Measurements from ENCODE around the gene OR6Q1.
"Not testable (repeated sequence)": the region's sequence is repeated elsewhere in the genome, so short reads cannot be mapped to it uniquely, and the experiment has no call there.

Gene OR6Q1, protein sequence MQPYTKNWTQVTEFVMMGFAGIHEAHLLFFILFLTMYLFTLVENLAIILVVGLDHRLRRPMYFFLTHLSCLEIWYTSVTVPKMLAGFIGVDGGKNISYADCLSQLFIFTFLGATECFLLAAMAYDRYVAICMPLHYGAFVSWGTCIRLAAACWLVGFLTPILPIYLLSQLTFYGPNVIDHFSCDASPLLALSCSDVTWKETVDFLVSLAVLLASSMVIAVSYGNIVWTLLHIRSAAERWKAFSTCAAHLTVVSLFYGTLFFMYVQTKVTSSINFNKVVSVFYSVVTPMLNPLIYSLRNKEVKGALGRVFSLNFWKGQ

DNA sequence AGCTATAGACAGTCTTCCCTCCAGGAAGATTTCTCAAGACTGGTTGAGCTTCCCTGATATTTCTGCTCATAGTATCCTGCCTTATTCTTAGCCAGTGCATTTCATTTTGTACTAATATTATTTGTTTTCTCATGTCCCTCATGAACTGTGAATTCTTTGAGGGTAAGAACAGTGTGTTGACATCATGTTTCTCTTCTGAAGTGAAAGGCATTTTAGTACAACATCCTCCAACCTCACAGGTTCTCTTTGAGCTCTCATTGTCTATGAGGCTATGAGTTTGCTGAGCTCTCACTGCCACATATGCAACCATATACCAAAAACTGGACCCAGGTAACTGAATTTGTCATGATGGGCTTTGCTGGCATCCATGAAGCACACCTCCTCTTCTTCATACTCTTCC is at the start of gene OR6Q1:
OR6Q1 (plus strand) TSS at position 301 of the 400 bp plus-strand sequence; CDS start at position 301, 0 bp downstream.
- H3K4me3 Mint-ChIP-seq = no peak within 1 kb of the TSS
- H3K36me3 Mint-ChIP-seq (ENCODE audit: low read depth) = no peaks in the 10 kb centered on the region
- H3K27me3 Mint-ChIP-seq (ENCODE audit: low read depth) = no peaks in the 10 kb centered on the region
- no peaks in the 10 kb centered on the region for H3K4me1 Mint-ChIP-seq (ENCODE audit: low read depth)
- H3K9me3 Mint-ChIP-seq = peaks cover 6% of the 10 kb centered on the region
- no peak within 1 kb of the TSS for H3K27ac Mint-ChIP-seq

DNA sequence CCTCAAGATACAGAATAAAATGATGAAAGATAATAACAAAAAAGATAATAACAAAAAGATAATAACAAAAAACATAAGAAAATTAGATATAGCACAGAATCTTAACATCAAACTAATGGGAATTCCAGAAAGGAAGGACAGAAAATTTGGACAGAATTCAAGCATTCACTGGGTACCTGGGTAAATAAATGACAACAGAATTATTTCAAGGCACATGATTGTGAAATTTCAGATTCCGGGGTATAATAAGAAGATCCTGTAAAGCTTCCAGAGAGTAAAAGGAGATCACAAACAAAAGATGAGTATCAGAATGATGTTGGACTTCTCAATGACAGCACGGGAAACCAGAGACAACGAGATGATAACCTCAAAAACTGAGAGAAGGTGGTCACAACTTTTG is 49.2 kb upstream of the OR6Q1 start:
- H3K27ac Mint-ChIP-seq = no peak overlapping the region
- no peak overlapping the region for H3K4me3 Mint-ChIP-seq

DNA sequence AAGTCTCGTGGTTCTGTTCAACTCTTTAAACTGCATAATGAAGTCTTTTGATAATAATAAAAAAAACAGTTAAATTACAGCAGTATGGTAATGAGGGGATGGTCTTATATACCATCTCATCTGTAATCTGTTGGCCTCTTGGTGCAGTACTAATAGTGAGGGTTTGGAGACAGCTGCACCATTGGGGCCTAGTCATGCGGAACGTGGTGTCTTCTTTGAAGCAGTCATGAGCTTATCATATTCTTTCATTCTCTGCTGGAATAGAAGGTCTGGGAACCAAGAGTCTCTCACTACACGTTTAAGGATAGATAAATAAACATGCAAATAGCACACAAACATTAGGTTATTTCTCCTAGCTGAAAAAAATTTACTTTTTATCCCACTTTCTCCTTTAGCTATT is 48.0 kb upstream of the OR6Q1 start:
- no peaks in the 10 kb centered on the region for H3K4me1 Mint-ChIP-seq (ENCODE audit: low read depth)
- H3K4me3 Mint-ChIP-seq = no peak overlapping the region
- no peak overlapping the region for H3K27ac Mint-ChIP-seq
- H3K27me3 Mint-ChIP-seq (ENCODE audit: low read depth) = peaks cover 9% of the 10 kb centered on the region
- H3K36me3 Mint-ChIP-seq (ENCODE audit: low read depth) = no peaks in the 10 kb centered on the region
- H3K9me3 Mint-ChIP-seq = no peaks in the 10 kb centered on the region

More for the DNA sequence above, 49.2 kb upstream of the OR6Q1 start:
- peaks cover 9% of the 10 kb centered on the region for H3K27me3 Mint-ChIP-seq (ENCODE audit: low read depth)
- no peaks in the 10 kb centered on the region for H3K4me1 Mint-ChIP-seq (ENCODE audit: low read depth)
- H3K36me3 Mint-ChIP-seq (ENCODE audit: low read depth) = no peaks in the 10 kb centered on the region
- H3K9me3 Mint-ChIP-seq = no peaks in the 10 kb centered on the region

DNA sequence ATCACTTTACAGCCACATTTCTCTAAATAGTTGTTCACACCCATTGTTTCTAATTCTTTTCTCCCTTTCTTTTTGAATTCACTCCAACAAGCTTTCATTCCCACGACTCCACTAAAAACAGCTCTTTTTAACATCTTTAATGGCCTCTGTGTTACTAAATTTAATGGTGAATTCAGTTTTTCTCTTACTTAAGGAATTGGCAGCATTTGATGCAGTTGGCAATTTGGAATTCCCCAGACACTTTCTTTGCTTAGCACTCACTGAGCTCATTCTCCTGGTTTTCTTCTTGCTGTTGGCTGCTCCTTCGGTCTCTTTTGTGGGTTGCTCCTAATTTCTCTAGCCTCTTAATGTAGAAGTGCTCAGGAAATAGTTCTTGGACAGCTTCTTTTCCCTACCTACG is 47.6 kb upstream of the OR6Q1 start:
- H3K4me3 Mint-ChIP-seq = no peak overlapping the region
- H3K4me1 Mint-ChIP-seq (ENCODE audit: low read depth) = no peaks in the 10 kb centered on the region
- peaks cover 9% of the 10 kb centered on the region for H3K27me3 Mint-ChIP-seq (ENCODE audit: low read depth)
- no peak overlapping the region for H3K27ac Mint-ChIP-seq
- H3K36me3 Mint-ChIP-seq (ENCODE audit: low read depth) = no peaks in the 10 kb centered on the region
- H3K9me3 Mint-ChIP-seq = no peaks in the 10 kb centered on the region

DNA sequence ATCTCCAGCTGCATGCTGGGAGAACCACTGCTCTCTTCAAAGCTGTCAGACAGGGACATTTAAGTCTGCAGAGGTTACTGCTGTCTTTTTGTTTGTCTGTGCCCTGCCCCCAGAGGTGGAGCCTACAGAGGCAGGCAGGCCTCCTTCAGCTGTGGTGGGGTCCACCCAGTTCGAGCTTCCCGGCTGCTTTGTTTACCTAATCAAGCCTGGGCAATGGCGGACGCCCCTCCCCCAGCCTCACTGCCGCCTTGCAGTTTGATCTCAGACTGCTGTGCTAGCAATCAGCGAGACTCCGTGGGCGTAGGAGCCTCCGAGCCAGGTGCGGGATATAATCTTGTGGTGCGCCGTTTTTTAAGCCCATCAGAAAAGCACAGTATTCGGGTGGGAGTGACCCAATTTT is 31.2 kb upstream of the OR6Q1 start:
- not testable (repeated sequence) for H3K9me3 Mint-ChIP-seq; H3K4me1 Mint-ChIP-seq (ENCODE audit: low read depth); H3K27me3 Mint-ChIP-seq (ENCODE audit: low read depth); H3K36me3 Mint-ChIP-seq (ENCODE audit: low read depth); H3K4me3 Mint-ChIP-seq; H3K27ac Mint-ChIP-seq

DNA sequence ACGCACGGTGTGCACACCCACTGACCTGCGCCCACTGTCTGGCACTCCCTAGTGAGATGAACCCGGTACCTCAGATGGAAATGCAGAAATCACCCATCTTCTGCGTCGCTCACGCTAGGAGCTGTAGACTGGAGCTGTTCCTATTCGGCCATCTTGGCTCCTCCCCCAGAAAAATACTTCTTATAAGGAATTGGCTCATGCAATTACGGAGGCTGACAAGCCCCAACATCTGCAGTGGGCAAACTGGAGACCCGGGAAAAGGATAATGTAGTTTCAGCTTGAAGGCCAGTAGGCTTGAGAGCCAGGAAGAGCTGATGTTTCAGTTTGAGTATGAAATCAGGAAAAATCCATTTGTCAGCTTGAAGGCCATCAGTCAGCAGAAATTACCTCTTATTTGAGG is 30.7 kb upstream of the OR6Q1 start:
- H3K36me3 Mint-ChIP-seq (ENCODE audit: low read depth); H3K27ac Mint-ChIP-seq; H3K4me3 Mint-ChIP-seq; H3K27me3 Mint-ChIP-seq (ENCODE audit: low read depth); H3K9me3 Mint-ChIP-seq; H3K4me1 Mint-ChIP-seq (ENCODE audit: low read depth): not testable (repeated sequence)

DNA sequence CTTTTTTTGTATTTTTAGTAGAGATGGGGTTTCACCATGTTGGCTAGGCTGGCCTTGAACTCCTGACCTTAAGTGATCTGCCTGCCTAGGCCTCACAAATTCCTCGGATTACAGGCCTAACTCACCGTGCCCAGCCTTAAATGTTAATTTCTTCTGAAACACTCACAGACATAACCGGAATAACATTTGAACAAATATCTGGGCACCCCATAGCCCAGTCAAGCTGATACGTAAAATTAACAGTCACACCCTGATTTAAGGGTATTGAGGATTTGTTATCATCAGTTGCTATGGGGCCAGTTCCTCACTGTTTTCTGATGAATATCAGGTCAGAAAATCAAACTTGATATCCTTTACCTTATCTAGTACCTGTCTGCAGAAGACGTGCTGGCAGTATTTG is 30.1 kb upstream of the OR6Q1 start:
- Mint-ChIP-seq H3K4me3 (no peak overlapping the region), H3K27ac (no peak overlapping the region), H3K36me3 (ENCODE audit: low read depth) (no peaks in the 10 kb centered on the region)

DNA sequence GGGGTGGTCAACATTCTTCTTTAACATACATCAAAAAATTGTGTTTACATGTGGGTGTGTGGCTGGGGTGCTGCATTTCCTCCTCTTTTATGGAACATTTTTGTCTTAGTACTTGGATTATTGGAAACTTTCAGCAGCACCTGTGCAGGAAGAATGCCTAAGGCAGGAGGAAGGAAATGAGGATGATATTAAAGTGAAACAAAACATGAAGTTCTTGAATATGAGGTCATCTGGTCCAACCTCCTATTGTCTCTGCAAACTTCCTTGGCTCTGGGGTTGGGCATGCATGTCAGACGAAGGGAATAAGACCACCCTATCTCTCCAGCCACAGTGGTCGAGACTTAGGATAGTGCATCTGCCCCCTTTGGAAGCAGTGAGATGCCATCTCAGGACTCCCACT is 27.7 kb upstream of the OR6Q1 start:
- H3K9me3 Mint-ChIP-seq = no peaks in the 10 kb centered on the region
- no peaks in the 10 kb centered on the region for H3K36me3 Mint-ChIP-seq (ENCODE audit: low read depth)
- no peak overlapping the region for H3K27ac Mint-ChIP-seq
- no peaks in the 10 kb centered on the region for H3K4me1 Mint-ChIP-seq (ENCODE audit: low read depth)
- no peak overlapping the region for H3K4me3 Mint-ChIP-seq
- no peaks in the 10 kb centered on the region for H3K27me3 Mint-ChIP-seq (ENCODE audit: low read depth)

More for the DNA sequence above, 30.1 kb upstream of the OR6Q1 start:
- Mint-ChIP-seq H3K27me3 (ENCODE audit: low read depth) (no peaks in the 10 kb centered on the region), H3K9me3 (no peaks in the 10 kb centered on the region), H3K4me1 (ENCODE audit: low read depth) (no peaks in the 10 kb centered on the region)

DNA sequence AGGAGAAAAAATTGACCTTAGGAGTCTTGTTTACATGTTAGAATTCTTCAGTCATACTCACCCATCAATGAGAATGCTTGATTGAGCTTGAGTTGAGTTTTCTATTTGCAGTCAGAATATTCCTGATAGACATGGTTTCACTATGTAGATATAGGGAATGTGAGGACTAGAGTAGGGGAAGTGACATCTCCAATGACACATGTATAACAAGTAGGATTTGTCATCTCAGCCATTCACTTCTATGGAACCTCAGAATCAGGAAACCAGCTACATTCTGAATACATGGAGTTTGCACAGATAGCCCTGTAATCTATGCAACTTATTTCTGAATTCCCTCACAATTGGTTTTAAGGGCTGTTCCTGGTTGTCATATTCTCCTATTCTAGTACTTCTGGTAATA is 27.2 kb upstream of the OR6Q1 start:
- no peaks in the 10 kb centered on the region for H3K36me3 Mint-ChIP-seq (ENCODE audit: low read depth)
- H3K4me1 Mint-ChIP-seq (ENCODE audit: low read depth) = no peaks in the 10 kb centered on the region
- no peaks in the 10 kb centered on the region for H3K27me3 Mint-ChIP-seq (ENCODE audit: low read depth)
- H3K27ac Mint-ChIP-seq = no peak overlapping the region
- H3K4me3 Mint-ChIP-seq = no peak overlapping the region
- H3K9me3 Mint-ChIP-seq = no peaks in the 10 kb centered on the region

DNA sequence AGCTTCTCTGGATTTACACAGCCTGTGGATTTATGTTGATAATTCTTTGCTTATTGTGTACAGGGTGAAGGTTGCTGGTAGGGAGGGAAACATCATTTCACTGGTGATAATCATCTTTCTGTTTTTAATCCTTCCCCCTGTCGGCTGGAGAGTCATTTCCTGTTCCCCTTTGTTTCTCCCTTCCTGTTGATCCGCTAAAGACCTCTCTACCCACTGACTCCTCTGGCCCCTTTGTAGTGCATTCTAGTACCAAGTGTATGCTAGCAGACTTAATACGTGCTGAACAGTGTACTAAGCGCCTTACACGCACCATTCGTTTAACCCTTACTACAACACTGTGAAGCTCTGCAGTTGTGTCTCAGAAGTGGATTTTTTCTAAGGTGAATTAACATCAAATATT is 26.1 kb upstream of the OR6Q1 start:
- Mint-ChIP-seq H3K4me1 (ENCODE audit: low read depth) (no peaks in the 10 kb centered on the region), H3K27me3 (ENCODE audit: low read depth) (no peaks in the 10 kb centered on the region), H3K4me3 (no peak overlapping the region), H3K36me3 (ENCODE audit: low read depth) (no peaks in the 10 kb centered on the region), H3K9me3 (no peaks in the 10 kb centered on the region), H3K27ac (no peak overlapping the region)

DNA sequence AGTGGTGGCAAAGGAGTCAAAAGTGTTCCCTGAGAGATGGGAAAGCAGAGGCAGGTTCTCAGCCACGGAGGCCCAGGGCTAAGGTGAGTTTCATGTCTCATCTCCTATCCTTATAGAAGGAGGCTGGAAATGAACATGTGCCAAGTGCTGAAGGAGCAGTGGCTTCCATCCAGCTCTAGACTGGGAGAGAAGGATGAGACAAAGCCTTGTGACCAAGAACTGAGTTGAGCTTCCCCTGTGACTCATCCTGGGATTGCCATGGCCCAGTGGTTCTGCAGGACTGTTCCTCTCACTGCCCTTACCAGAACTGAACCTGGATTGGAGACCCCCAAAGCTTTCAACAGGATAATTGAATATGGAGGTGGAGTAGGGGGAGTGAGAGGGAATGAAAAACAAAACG is 23.8 kb upstream of the OR6Q1 start:
- no peaks in the 10 kb centered on the region for H3K4me1 Mint-ChIP-seq (ENCODE audit: low read depth)
- H3K27ac Mint-ChIP-seq = no peak overlapping the region
- no peaks in the 10 kb centered on the region for H3K36me3 Mint-ChIP-seq (ENCODE audit: low read depth)
- H3K9me3 Mint-ChIP-seq = no peaks in the 10 kb centered on the region
- no peaks in the 10 kb centered on the region for H3K27me3 Mint-ChIP-seq (ENCODE audit: low read depth)
- H3K4me3 Mint-ChIP-seq = no peak overlapping the region

DNA sequence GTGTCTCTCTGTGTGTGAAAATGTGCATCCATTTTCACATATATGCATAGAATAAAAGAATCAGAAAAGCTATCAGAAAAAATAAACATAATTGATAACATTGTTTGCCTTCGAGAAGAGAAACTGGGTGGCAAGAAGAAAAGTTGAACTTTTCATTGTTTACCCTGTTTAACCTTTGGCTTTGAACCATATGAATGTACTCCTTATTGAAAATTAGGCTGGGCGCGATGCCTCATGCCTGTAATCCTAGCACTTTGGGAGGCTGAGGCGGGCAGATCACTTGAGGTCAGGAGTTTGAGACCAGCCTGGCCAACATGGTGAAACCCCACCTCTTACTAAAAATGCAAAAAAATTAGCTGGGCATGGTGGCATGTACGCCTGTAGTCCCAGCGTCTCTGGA is 19.0 kb upstream of the OR6Q1 start:
- H3K4me1 Mint-ChIP-seq (ENCODE audit: low read depth) = no peaks in the 10 kb centered on the region
- no peak overlapping the region for H3K27ac Mint-ChIP-seq
- no peaks in the 10 kb centered on the region for H3K9me3 Mint-ChIP-seq
- H3K4me3 Mint-ChIP-seq = no peak overlapping the region
- no peaks in the 10 kb centered on the region for H3K27me3 Mint-ChIP-seq (ENCODE audit: low read depth)
- H3K36me3 Mint-ChIP-seq (ENCODE audit: low read depth) = no peaks in the 10 kb centered on the region

DNA sequence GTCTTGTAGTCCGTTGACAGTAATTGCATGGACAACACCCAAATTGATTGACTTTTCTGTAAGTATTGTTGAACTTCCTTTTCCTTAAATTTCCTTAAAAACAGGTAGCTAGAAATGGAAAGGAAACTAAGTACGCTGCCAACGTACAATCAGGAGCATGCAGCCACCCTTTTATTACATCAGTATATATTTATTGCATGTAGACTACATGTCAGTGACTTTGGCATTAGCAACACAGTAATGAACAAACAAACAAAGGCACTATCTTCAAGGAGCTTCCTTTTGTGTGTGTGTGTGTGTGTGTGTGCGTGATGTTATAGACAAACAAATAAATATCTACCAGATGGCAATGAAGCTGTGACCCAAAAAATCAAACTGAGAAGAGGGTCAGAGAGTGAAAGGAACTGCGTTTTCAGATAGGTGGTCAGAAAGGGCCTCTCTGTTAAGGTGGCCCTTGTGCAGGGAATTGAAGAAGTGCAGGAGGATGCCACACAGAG is 7.3 kb upstream of the OR6Q1 start, which contains the start of gene OR9Q1:
OR9Q1 (plus strand) TSS at position 447 of the 497 bp plus-strand sequence. CDS start 155,564 bp downstream, outside the sequence.
- Mint-ChIP-seq H3K4me3 (no peak within 1 kb of the TSS), H3K36me3 (ENCODE audit: low read depth) (no peaks in the 10 kb centered on the region), H3K9me3 (no peaks in the 10 kb centered on the region), H3K4me1 (ENCODE audit: low read depth) (no peaks in the 10 kb centered on the region), H3K27ac (no peak within 1 kb of the TSS), H3K27me3 (ENCODE audit: low read depth) (no peaks in the 10 kb centered on the region)

DNA sequence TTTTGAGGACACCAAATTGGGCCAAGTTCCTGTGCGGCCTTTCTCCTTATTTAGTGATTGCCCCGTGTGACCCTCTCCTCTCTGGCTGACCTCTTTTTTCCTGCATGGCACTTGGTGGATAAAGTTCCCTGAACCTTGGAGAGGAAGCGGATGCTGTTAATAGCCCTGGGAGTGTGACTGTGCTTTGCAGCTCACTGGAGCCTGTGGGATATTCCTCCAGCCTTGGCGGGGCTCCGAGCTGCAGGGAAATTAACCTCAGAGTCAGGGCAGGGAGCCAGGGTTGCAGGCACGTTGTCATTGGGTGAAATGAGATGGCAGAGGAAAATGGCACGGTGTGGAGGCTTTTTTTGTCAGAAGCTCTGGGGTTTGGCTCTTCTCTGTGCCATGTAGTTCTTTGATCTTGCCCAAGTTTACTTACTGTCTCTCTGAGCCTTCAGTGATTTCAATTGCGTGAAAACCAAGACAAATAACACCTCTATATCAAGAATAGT is 6.1 kb upstream of the OR6Q1 start:
- no peaks in the 10 kb centered on the region for H3K9me3 Mint-ChIP-seq
- H3K4me3 Mint-ChIP-seq = no peak overlapping the region
- H3K27me3 Mint-ChIP-seq (ENCODE audit: low read depth) = no peaks in the 10 kb centered on the region
- H3K27ac Mint-ChIP-seq = no peak overlapping the region
- H3K4me1 Mint-ChIP-seq (ENCODE audit: low read depth) = no peaks in the 10 kb centered on the region
- no peaks in the 10 kb centered on the region for H3K36me3 Mint-ChIP-seq (ENCODE audit: low read depth)

DNA sequence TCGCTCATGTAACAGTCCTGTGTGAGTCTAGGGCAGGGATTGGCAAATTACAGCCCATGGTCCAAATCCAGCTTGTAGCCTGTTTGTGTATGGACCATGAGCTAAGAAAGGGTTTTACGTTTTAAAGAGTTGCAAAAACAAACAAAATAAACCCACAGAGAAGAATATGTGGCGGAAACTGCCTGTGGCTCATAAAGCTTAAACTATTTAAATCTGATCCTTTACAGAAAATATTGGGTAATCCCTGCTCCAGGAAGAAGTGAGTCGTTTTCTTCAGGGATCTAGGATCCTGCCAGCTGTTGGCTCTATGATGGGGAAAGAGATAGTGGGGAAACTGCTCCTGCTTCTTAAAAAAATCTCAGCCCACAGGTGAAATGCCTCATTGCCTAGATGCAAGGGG is 3.4 kb upstream of the OR6Q1 start:
- H3K4me3 Mint-ChIP-seq = no peak overlapping the region
- no peak overlapping the region for H3K27ac Mint-ChIP-seq
- no peaks in the 10 kb centered on the region for H3K36me3 Mint-ChIP-seq (ENCODE audit: low read depth)
- no peaks in the 10 kb centered on the region for H3K27me3 Mint-ChIP-seq (ENCODE audit: low read depth)
- H3K9me3 Mint-ChIP-seq = peaks cover 6% of the 10 kb centered on the region
- no peaks in the 10 kb centered on the region for H3K4me1 Mint-ChIP-seq (ENCODE audit: low read depth)
